ENCODE results near the gene PCSK5.
"Not testable (repeated sequence)": the region's sequence is repeated elsewhere in the genome, so short reads cannot be mapped to it uniquely, and the experiment has no call there.

The PCSK5 gene

GRCh38 chr9:75893106-75893505 is 2.6 kb downstream of the PCSK5 start:
- DNase-seq (ENCODE audit: extremely low read depth, low read depth), result no peak
- no peak overlapping the region for H3K4me3 ChIP-seq (replicated peaks; ENCODE audit: low read depth, low read length)
- no peak for TF ChIP-seq CTCF (IDR thresholded peaks at IDR 0.05; ENCODE audit: low read depth, low read length, missing control alignments)

GRCh38 chr9:75894566-75894965 is 4.1 kb downstream of the PCSK5 start:
- no peak for TF ChIP-seq CTCF (IDR thresholded peaks at IDR 0.05; ENCODE audit: low read depth, low read length, missing control alignments)
- no peak for DNase-seq (ENCODE audit: extremely low read depth, low read depth)
- no peak overlapping the region for H3K4me3 ChIP-seq (replicated peaks; ENCODE audit: low read depth, low read length)

GRCh38 chr9:75895112-75895511 is 4.6 kb downstream of the PCSK5 start:
- no peak for TF ChIP-seq CTCF (IDR thresholded peaks at IDR 0.05; ENCODE audit: low read depth, low read length, missing control alignments)
- no peak for DNase-seq (ENCODE audit: extremely low read depth, low read depth)
- no peak overlapping the region for H3K4me3 ChIP-seq (replicated peaks; ENCODE audit: low read depth, low read length)

GRCh38 chr9:75896193-75896592 is 5.7 kb downstream of the PCSK5 start:
- H3K4me3 ChIP-seq (replicated peaks; ENCODE audit: low read depth, low read length), result no peak overlapping the region
- no peak for TF ChIP-seq CTCF (IDR thresholded peaks at IDR 0.05; ENCODE audit: low read depth, low read length, missing control alignments)
- no peak for DNase-seq (ENCODE audit: extremely low read depth, low read depth)

GRCh38 chr9:75900893-75901524 is 10.5 kb downstream of the PCSK5 start:
- H3K4me3 ChIP-seq (replicated peaks; ENCODE audit: low read depth, low read length); DNase-seq (ENCODE audit: extremely low read depth, low read depth): not testable (repeated sequence)

GRCh38 chr9:75903785-75904360 is 13.4 kb downstream of the PCSK5 start:
- no peak overlapping the region for H3K4me3 ChIP-seq (replicated peaks; ENCODE audit: low read depth, low read length)
- TF ChIP-seq CTCF (IDR thresholded peaks at IDR 0.05; ENCODE audit: low read depth, low read length, missing control alignments), result no peak
- DNase-seq (ENCODE audit: extremely low read depth, low read depth), result no peak

- no peak overlapping the region for H3K4me3 ChIP-seq (replicated peaks; ENCODE audit: low read depth, low read length)
- DNase-seq (ENCODE audit: extremely low read depth, low read depth), result no peak
- no peak for TF ChIP-seq CTCF (IDR thresholded peaks at IDR 0.05; ENCODE audit: low read depth, low read length, missing control alignments)
Observed at GRCh38 chr9:75904364-75904763, 13.9 kb downstream of the PCSK5 start.

Measured in HFF-Myc (cell line).